GM21360 (cell line): Measurements from ENCODE around the gene HAO1.
"Not testable (repeated sequence)": the region's sequence is repeated elsewhere in the genome, so short reads cannot be mapped to it uniquely, and the experiment has no call there.

ENCODE experiments used
- ATAC-seq: cut with Tn5 transposase; IDR thresholded peaks from one replicate; pipeline ENCODE4 v1.9.1; 2021; ENCODE audit warnings: mild to moderate bottlenecking, moderate library complexity; ENCODE audit not compliant: unreplicated experiment

HAO1 gene

DNA sequence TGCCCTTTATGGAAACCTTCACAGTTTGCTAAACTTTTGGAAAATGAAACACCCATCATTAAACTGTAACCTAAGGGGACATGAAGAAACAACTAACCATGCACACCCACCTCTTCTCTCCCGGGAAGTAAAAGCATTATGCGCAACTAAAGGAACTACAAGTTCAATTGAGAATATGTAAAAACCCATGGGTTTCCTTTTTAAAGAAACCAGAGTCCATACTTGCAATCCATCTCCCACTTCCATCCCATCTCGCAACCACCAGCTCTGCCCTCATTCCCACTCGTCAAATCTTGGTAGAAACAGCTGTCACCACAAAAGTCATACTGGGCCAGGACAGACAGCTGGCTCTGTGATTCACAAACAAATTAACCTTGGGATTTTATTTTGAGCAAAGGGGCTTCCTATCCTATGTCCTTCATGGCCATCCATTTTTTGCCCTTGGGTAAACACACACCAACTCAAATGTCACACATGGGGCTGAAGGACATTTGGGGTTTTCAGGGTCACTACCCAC lies 81.5 kb downstream of the HAO1 start:
- no peak for ATAC-seq

DNA sequence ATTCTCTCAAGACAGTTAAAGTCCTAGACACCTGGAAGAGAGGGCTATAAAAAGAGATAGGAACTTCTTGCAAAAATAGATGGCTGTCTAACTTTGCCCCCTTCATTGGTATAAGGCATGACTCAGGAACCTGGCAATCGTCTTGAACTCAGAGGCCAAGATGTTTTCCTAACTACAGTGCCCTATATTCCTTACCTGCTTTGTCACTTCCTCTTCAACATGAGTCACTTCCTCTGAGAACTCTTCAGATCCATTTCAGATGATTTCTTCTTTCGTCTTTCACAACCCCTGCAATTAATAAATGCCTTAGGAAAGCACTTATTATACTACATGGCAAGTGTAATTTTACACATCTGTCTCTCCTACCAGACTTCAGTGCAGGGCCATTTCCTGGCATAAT lies 83.5 kb downstream of the HAO1 start:
- ATAC-seq, result no peak

DNA sequence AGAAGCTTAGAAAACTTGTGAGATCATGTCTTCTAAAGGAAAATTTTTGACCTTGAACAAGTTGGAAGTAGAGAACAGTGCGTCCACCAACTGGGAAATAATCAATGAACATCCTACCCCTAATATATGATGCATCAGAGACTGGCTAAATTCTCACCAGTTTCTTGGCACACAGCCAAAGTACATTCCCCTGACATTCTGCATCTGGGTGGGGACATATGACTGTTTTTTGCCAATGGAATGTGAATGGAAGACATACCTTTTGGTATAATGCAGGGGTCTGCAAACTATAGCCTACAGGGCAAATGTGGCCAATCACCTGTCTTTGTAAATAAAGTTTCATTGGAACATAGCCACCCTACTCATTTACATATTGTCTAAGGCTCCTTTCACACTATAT lies 84.7 kb downstream of the HAO1 start:
- no peak for ATAC-seq

DNA sequence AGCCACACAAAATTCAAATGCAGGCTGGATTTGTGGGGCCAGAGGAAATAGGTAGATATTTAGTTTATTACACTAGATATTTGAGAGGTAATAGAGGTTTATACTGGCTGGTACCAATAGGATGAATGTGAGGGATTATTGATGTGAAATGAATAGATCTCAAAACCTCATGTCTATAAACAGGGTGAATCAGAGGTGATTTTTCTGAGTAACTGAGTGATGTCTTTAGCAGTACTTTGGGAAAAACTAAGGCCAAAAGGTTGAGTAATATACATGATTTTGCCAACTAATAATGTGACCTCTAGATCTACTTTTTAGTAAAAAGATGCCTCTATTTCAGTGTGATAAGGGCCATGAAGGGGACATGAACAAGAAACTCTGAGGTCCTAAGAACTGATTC lies 86.8 kb downstream of the HAO1 start:
- no peak for ATAC-seq

DNA sequence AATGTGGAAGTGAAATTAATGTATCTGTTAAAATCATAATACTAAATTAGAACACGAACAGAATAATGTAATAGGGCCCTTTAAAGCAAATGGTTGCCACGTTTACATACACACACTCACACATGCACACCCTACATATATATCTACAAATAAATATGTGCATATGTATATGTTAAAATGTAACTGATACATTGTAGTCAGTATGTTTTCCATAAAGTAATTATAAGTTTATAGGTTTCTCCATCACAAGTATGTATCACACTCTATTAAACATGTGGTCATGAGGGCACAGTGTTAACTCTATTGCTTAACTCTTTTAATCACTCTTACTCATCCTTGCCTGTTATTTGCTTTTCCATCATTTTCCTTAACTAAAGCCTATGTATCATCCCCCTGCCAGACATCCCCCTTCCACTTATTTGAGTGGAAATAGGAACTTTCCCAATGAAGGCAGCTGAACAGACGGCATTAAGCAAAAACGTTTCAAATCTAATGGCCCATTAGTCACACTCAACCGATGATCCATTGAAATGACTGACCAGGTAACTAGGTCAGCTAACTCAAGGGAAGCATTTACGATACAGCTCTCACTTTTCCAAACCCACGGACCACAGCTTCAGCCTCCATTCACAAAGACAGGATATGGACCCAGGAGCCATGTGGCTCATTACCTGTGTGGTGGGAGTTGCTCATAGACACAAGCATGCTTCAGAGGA lies 89.3 kb downstream of the HAO1 start:
- no peak for ATAC-seq

DNA sequence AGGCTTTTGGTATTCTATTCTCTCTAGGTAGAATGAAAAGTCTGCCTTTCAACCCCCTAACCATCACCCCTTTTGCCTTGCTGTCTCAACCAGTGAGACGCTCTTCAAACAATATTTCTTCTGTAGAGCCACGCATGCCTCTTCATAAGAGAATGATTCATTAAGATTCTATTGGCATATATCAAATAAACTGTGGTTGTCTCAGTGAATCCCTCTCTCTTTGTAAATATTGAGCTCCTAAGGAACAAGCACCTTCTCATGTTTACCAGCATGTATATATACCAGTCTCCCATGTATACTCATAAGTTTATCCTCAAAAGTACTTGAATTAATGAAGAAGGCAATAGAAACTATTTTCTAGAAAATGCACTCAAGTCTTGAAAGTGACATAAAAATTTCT lies 90.6 kb downstream of the HAO1 start:
- ATAC-seq, result no peak

DNA sequence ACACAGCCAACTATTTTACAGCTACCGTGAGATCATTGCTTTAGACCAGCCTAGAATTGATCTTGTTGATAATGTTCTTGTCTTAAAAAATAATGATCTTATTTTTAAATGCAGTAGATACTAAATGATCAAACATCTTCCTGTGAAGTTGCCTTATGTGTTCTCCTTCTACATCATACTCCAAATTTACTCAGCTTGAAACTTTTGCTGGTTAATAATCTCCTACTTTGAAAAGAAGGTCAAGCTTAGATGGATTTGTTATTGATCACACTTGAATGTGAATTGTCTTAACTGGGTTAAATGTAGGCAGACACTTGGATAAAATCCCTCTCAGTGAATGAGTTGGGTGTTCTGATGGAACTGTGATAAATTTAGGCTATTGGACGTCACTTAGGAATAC lies 91.9 kb downstream of the HAO1 start:
- no peak for ATAC-seq

DNA sequence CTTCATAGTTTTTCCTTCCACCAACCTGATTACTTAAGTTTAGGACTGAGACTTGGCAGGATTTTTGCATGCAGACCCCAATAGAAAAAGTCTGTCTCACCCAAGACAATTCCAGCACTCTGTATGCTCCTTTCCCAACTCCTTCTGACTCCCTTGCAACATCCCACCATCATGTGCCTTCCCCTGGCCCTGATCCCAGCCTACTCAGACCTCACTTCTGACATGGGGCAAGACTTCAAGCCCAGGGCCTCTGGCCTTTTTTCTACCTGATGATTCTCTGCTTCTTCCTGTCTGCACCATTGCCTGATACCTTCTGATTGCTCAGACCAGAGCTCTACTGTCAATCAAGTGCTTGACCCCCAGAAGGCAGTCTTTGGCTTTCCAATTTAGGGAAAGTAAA lies 96.6 kb downstream of the HAO1 start:
- no peak for ATAC-seq

DNA sequence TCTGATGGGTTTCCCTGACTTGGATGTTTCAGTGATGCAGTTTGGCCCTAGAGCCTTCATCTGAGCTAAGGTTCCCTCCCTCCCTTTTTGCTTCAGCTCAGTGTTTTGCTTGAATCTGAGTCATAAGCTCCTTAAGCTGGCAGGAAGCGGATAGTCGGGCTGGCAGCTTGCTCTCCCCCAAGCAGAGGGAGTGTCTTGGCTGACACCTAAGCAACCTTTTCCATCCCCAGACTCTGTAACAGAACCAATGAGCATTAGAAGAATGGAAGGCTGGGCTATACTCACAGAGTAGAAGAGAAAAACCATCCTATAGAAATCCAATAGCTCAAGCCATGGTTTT lies 98.3 kb downstream of the HAO1 start:
- ATAC-seq, result no peak

DNA sequence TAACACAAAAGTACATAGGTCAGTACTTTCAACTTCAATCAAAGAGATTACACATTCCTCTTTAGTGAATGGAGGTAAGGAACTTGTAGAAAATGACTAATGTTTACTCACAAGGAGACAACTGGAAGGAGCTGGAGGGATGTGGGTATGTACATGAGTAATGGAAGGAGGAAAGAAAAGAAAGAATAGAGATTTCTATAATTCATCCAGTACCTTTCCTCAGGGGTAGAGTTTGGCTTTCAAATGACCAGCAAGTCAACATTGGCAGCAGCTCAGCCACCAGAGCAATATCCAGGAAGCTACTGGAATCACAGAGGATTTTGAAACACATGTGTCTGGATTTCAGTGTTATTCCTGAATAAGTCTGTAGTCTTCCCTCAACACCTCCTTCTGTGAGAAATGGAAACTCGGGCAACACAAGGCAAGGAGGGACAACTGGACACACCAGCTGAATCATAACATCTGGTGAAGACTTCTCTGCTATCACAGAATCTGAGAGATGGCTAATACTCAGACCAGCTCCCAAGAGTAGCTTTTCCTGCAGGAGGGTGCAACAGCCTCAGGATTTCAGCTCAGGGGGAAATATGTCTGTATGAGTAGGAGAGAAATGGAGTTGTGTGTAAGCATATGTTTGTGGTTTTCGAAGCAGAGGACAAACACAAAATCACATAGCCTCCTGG lies 98.8 kb downstream of the HAO1 start:
- no peak for ATAC-seq

DNA sequence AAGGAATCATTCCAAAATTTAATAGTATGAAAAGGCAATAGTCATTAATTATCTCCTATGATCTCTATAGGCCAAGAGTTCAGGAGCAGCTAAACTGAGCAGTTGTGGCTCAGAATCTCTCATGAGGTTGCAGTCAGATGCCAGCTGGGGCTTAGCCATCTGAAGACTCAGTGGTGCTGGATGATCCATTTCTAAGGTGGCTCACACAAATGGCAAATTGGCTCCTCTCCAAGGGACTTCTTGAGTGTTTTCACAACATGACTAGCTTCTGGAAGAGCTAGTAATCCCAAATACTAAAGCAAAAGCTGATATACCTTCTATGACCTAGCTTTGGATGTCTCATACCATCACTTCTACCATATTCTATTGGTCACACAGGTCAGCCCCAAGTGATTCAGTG lies 104.2 kb downstream of the HAO1 start:
- ATAC-seq, result no peak

DNA sequence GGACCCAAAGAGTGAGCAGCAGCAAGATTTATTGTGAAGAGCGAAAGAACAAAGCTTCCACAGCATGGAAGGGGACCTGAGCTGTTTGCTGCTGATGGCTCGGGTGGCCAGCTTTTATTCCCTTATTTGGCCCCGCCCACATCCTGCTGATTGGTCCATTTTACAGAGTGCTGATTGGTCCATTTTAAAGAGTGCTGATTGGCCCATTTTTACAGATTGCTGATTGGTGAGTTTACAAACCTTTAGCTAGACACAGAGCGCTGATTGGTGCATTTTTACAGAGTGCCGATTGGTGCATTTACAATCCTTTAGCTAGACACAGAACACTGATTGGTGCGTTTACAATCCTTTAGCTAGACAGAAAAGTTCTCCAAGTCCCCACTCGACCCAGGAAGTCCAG lies 105.8 kb downstream of the HAO1 start:
- ATAC-seq, result not testable (repeated sequence)
